ENCODE data around the gene LCE7A. TPM values are rescaled to one million over a fixed set of nuclear protein-coding genes. Genes with fewer than 3 reads are reported as not detected.

Gene LCE7A
- total and polyA plus RNA-seq, 2 donors (not counting 1 experiment from before 2014, with no cell fraction given), result not detected

DNA sequence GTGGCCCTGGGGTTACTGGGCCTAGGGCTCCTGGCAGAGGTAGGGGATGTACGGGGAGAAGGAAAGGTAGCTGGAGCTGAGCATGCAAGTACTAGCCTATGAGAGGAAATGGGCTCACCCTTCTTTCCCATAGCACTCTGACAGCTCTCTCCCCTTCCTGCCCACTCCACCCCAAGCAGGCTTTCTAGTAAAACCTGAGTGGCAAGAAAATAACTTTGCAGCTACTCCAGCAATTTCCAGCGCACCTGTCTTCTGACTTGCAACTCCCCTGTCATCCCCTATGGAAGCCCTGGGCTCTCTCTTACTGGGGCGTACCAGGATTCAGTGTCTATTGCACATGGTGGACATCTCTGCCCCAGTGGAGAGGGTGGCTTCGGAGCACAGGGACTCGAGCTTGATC lies 41.8 kb downstream of the LCE7A start:
- CTCF ChIA-PET, result no interaction called here
- TF ChIP-seq EZH2 (IDR thresholded peaks at IDR 0.05; ENCODE audit: borderline replicate concordance, insufficient read depth, low read depth, low read length, poor library complexity, severe bottlenecking), result no peak
- TF ChIP-seq, protein P1, sequence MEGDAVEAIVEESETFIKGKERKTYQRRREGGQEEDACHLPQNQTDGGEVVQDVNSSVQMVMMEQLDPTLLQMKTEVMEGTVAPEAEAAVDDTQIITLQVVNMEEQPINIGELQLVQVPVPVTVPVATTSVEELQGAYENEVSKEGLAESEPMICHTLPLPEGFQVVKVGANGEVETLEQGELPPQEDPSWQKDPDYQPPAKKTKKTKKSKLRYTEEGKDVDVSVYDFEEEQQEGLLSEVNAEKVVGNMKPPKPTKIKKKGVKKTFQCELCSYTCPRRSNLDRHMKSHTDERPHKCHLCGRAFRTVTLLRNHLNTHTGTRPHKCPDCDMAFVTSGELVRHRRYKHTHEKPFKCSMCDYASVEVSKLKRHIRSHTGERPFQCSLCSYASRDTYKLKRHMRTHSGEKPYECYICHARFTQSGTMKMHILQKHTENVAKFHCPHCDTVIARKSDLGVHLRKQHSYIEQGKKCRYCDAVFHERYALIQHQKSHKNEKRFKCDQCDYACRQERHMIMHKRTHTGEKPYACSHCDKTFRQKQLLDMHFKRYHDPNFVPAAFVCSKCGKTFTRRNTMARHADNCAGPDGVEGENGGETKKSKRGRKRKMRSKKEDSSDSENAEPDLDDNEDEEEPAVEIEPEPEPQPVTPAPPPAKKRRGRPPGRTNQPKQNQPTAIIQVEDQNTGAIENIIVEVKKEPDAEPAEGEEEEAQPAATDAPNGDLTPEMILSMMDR (IDR thresholded peaks at IDR 0.05), result no peak

DNA sequence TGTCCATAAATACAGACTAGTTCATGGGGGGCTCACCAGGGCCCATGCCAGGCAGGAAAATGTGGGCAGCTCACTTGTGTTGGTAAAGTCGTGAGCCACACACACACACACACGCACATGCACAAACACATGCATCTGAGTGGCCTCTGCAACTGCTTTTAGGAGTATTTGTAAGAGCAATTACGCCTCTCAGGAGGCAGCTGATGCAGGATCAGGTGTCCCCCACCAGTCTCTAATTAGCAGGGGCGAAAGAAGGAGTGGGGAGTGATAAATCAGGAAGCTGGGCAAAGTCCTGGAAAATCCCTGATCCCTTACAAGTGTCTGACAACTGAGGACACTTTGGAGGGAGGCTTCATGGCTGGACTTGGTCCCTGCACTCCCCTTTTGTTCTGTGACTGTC lies 42.8 kb downstream of the LCE7A start:
- ATAC-seq (ENCODE audit: low read depth), result no peak
- H3K4me3 ChIP-seq (ENCODE audit: control extremely low read depth in 1 of 5, extremely low read depth in 1 of 5, insufficient read depth in 1 of 5, low read depth in 2 of 5, low read length in 4 of 5), result no peak overlapping the region
- H3K9me3 Mint-ChIP-seq (ENCODE audit: insufficient read depth), result no peaks in the 10 kb centered on the region
- ChIA-PET CTCF (no interaction called here), POLR2A (no interaction called here)
- no peaks in the 10 kb centered on the region for H3K4me1 Mint-ChIP-seq
- no peak overlapping the region for H3K27ac ChIP-seq (ENCODE audit: low read length in 2 of 2)
- no peaks in the 10 kb centered on the region for H3K4me1 ChIP-seq (ENCODE audit: control insufficient read depth in 2 of 2, insufficient read depth in 2 of 2, low read length in 2 of 2)
- peaks cover 0 to 9% (median under 1%) of the 10 kb centered on the region in 4 experiments for H3K27me3 ChIP-seq (replicated peaks in 1 of 4; ENCODE audit: control extremely low read depth in 1 of 4, control insufficient read depth in 3 of 4, insufficient read depth in 4 of 4, low read length in 3 of 4)
- H3K9me3 ChIP-seq (ENCODE audit: control extremely low read depth in 1 of 3, control insufficient read depth in 2 of 3, insufficient read depth in 1 of 3, low read length in 2 of 3), result no peaks in the 10 kb centered on the region
- no peaks in the 10 kb centered on the region for H3K36me3 ChIP-seq (replicated peaks in 1 of 2; ENCODE audit: control extremely low read depth in 1 of 2, control insufficient read depth in 1 of 2, extremely low read depth in 1 of 2, insufficient read depth in 2 of 2, low read length in 1 of 2)
- H3K9ac ChIP-seq (ENCODE audit: low read length), result no peak overlapping the region
- H4K20me1 ChIP-seq (ENCODE audit: control insufficient read depth, insufficient read depth, low read length, poor library complexity, severe bottlenecking), result no peaks in the 10 kb centered on the region
- DNase-seq, result no peak
- WGBS (ENCODE audit: insufficient coverage), result 90% methylated on average over 1 of the region's 4 CpGs
- H3K79me2 ChIP-seq (ENCODE audit: control insufficient read depth, insufficient read depth, low read length), result no peaks in the 10 kb centered on the region
- H3K27me3 Mint-ChIP-seq, result peaks cover 37% of the 10 kb centered on the region
- intact Hi-C loops (cut with micrococcal nuclease), result no loop called here
- no peak overlapping the region for H3K4me2 ChIP-seq (replicated peaks; ENCODE audit: low read depth, low read length, poor library complexity, severe bottlenecking)
- H3K4me3 Mint-ChIP-seq, result no peak overlapping the region
- TF ChIP-seq, protein P1 (IDR thresholded peaks at IDR 0.05), result no peak
- no peak for TF ChIP-seq EZH2 (IDR thresholded peaks at IDR 0.05; ENCODE audit: borderline replicate concordance, insufficient read depth, low read depth, low read length, poor library complexity, severe bottlenecking)
- no peak overlapping the region for H3K27ac Mint-ChIP-seq
- no peak overlapping the region for H2AFZ ChIP-seq (ENCODE audit: insufficient read depth, low read depth, low read length, poor library complexity, severe bottlenecking)

More for the DNA sequence above, 41.8 kb downstream of the LCE7A start:
- Mint-ChIP-seq H3K27ac (no peak overlapping the region), H3K27me3 (peaks cover 40% of the 10 kb centered on the region), H3K4me1 (no peaks in the 10 kb centered on the region), H3K9me3 (ENCODE audit: insufficient read depth) (no peaks in the 10 kb centered on the region), H3K4me3 (no peak overlapping the region)
- intact Hi-C loops (cut with micrococcal nuclease), result no loop called here
- no peaks in the 10 kb centered on the region for H3K4me1 ChIP-seq (ENCODE audit: control insufficient read depth in 2 of 2, insufficient read depth in 2 of 2, low read length in 2 of 2)
- no peaks in the 10 kb centered on the region for H3K36me3 ChIP-seq (replicated peaks in 1 of 2; ENCODE audit: control extremely low read depth in 1 of 2, control insufficient read depth in 1 of 2, extremely low read depth in 1 of 2, insufficient read depth in 2 of 2, low read length in 1 of 2)
- DNase-seq (no peak), ATAC-seq (ENCODE audit: low read depth) (no peak)
- H4K20me1 ChIP-seq (ENCODE audit: control insufficient read depth, insufficient read depth, low read length, poor library complexity, severe bottlenecking), result no peaks in the 10 kb centered on the region
- POLR2A ChIA-PET, result no interaction called here
- H3K9ac ChIP-seq (ENCODE audit: low read length), result no peak overlapping the region
- no peaks in the 10 kb centered on the region for H3K79me2 ChIP-seq (ENCODE audit: control insufficient read depth, insufficient read depth, low read length)
- H3K27ac ChIP-seq (ENCODE audit: low read length in 2 of 2), result no peak overlapping the region
- WGBS (ENCODE audit: insufficient coverage), result 93% methylated on average over 2 of the region's 5 CpGs
- H3K27me3 ChIP-seq (replicated peaks in 1 of 4; ENCODE audit: control extremely low read depth in 1 of 4, control insufficient read depth in 3 of 4, insufficient read depth in 4 of 4, low read length in 3 of 4), result peaks cover 0 to 12% (median 1%) of the 10 kb centered on the region in 4 experiments
- H2AFZ ChIP-seq (ENCODE audit: insufficient read depth, low read depth, low read length, poor library complexity, severe bottlenecking), result no peak overlapping the region
- H3K4me3 ChIP-seq (ENCODE audit: control extremely low read depth in 1 of 5, extremely low read depth in 1 of 5, insufficient read depth in 1 of 5, low read depth in 2 of 5, low read length in 4 of 5), result no peak overlapping the region
- H3K9me3 ChIP-seq (ENCODE audit: control extremely low read depth in 1 of 3, control insufficient read depth in 2 of 3, insufficient read depth in 1 of 3, low read length in 2 of 3), result no peaks in the 10 kb centered on the region
- no peak overlapping the region for H3K4me2 ChIP-seq (replicated peaks; ENCODE audit: low read depth, low read length, poor library complexity, severe bottlenecking)

All from B cell (primary cell).